NOMO-1 treated with DMSO at 0.1 percent for 48 hours (cell line): ENCODE measurements around the gene PPFIA2.
"Not testable (repeated sequence)": the region's sequence is repeated elsewhere in the genome, so short reads cannot be mapped to it uniquely, and the experiment has no call there.

Experiments
- DNase-seq: peaks from one replicate; lab custom pipeline; 2025; ENCODE audit not compliant: unreplicated experiment; lab: John Stamatoyannopoulos, UW

PPFIA2 gene

GRCh38 chr12:81212996-81213696 lies 546.0 kb downstream of the PPFIA2 start:
- no peak for DNase-seq

DNA sequence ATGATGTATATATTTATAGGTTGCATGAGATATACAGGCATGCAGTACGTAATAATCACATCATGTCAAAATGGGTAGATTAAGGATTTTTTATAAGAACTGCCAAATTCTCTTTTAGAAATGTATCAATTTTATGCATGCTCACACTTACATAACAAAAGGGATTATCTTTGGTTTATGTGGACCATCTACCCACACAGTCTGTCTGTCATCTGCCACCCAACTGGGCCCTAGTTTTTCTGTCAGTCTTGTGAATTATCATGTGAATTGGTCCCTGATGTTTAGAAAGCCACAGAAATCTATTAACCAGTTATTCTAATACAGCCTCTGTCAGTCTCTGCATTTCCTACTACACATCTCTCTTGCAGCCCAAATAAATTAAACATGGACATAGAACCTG lies 547.8 kb downstream of the PPFIA2 start:
- DNase-seq, result no peak

- DNase-seq, result not testable (repeated sequence)
Measured at GRCh38 chr12:81209772-81210225, 549.4 kb downstream of the PPFIA2 start.

GRCh38 chr12:81209012-81209411 lies 550.1 kb downstream of the PPFIA2 start:
- no peak for DNase-seq

- DNase-seq, result no peak
Measured at GRCh38 chr12:81208187-81208911, 550.8 kb downstream of the PPFIA2 start.
